ENCODE data around the gene NLRP4. TPM values are rescaled to one million over a fixed set of nuclear protein-coding genes. Genes with fewer than 3 reads are reported as not detected.

NLRP4 gene
- total RNA-seq, 3 donors from 2014 or later: not detected

DNA sequence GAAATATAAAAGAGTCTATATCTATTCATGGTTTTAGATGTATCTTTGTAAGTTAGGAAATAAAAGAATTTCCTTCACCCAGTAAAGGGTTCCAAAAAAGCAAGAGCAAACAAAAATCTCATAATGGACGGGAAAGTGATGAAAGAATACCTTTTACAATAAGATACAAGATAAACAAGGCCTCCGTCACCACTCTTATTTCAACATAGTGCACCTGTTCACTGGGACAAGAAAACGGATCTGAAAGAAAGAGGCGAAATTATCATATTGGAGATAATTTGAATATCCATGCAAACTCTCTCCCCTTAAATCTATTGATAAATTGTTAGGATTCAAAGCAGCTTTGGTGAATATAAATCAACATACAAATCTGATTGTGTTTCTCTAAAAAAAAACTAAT lies 3.7 kb upstream of the NLRP4 start:
- H3K4me1 ChIP-seq (ENCODE audit: low read depth): no peaks in the 10 kb centered on the region
- no peak overlapping the region for H3K4me3 ChIP-seq
- DNase-seq (no peak), ATAC-seq (no peak)
- intact Hi-C loops (cut with DNase I, micrococcal nuclease): no loop called here
- H3K36me3 ChIP-seq (ENCODE audit: low read depth): no peaks in the 10 kb centered on the region
- TF ChIP-seq, protein P1, sequence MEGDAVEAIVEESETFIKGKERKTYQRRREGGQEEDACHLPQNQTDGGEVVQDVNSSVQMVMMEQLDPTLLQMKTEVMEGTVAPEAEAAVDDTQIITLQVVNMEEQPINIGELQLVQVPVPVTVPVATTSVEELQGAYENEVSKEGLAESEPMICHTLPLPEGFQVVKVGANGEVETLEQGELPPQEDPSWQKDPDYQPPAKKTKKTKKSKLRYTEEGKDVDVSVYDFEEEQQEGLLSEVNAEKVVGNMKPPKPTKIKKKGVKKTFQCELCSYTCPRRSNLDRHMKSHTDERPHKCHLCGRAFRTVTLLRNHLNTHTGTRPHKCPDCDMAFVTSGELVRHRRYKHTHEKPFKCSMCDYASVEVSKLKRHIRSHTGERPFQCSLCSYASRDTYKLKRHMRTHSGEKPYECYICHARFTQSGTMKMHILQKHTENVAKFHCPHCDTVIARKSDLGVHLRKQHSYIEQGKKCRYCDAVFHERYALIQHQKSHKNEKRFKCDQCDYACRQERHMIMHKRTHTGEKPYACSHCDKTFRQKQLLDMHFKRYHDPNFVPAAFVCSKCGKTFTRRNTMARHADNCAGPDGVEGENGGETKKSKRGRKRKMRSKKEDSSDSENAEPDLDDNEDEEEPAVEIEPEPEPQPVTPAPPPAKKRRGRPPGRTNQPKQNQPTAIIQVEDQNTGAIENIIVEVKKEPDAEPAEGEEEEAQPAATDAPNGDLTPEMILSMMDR (IDR thresholded peaks at IDR 0.05): no peak
- no peaks in the 10 kb centered on the region for H3K9me3 ChIP-seq

DNA sequence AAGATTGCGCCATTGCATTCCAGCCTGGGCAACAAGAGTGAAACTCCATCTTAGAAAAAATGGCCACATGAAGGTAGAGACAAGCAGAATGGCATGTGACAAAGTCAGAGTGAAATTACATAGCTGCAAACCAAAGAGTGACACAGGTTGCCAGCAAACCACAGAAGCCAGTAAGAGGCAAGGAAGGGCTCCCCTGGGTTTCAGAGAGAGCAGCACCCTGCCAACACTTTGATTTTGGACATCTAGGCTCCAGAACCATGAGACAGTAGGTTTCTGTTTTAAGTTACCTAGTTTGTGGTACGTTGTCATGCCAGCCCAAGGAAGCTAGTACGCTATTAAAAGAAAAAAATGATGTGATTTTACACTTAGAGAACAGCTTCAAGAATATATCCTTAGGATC lies 1.9 kb downstream of the NLRP4 start:
- Histone ChIP-seq H3K4me1 (ENCODE audit: low read depth) (no peaks in the 10 kb centered on the region), H3K36me3 (ENCODE audit: low read depth) (no peaks in the 10 kb centered on the region), H3K9me3 (no peaks in the 10 kb centered on the region), H3K4me3 (no peak overlapping the region)
- intact Hi-C loops (cut with DNase I, micrococcal nuclease): no loop called here
- DNase-seq (no peak), ATAC-seq (no peak)
- TF ChIP-seq, protein P1 (IDR thresholded peaks at IDR 0.05): no peak

DNA sequence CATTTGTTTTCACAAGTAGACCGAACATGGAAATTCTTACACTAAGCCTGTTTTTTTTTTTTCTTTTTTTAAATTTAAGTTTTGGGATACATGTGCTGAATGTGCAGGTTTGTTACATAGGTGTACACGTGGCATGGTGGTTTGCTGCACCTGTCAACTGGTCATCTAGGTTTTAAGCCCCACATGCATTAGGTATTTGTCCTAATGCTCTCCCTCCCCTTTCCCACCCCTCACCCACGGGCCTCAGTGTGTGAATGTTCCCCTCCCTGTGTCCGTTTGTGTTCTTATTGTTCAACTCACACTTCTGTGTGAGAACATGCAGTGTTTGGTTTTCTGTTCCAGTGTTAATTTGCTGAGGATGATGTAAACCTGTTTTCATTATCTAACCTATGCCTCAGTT lies 2.6 kb downstream of the NLRP4 start:
- H3K4me1 ChIP-seq (ENCODE audit: low read depth): no peaks in the 10 kb centered on the region
- intact Hi-C loops (cut with DNase I, micrococcal nuclease): no loop called here
- TF ChIP-seq, protein P1 (IDR thresholded peaks at IDR 0.05): no peak
- ATAC-seq: no peak
- no peak overlapping the region for H3K4me3 ChIP-seq
- H3K36me3 ChIP-seq (ENCODE audit: low read depth): no peaks in the 10 kb centered on the region
- DNase-seq: no peak
- H3K9me3 ChIP-seq: no peaks in the 10 kb centered on the region

GRCh38 chr19:55855160-55855559 lies 18.8 kb downstream of the NLRP4 start:
- intact Hi-C loops (cut with DNase I, micrococcal nuclease): no loop called here
- no peak overlapping the region for H3K4me3 ChIP-seq
- ATAC-seq (no peak), DNase-seq (no peak)
- H3K4me1 ChIP-seq (ENCODE audit: low read depth): no peaks in the 10 kb centered on the region
- no peaks in the 10 kb centered on the region for H3K36me3 ChIP-seq (ENCODE audit: low read depth)
- no peaks in the 10 kb centered on the region for H3K9me3 ChIP-seq
- TF ChIP-seq, protein P1 (IDR thresholded peaks at IDR 0.05): no peak

DNA sequence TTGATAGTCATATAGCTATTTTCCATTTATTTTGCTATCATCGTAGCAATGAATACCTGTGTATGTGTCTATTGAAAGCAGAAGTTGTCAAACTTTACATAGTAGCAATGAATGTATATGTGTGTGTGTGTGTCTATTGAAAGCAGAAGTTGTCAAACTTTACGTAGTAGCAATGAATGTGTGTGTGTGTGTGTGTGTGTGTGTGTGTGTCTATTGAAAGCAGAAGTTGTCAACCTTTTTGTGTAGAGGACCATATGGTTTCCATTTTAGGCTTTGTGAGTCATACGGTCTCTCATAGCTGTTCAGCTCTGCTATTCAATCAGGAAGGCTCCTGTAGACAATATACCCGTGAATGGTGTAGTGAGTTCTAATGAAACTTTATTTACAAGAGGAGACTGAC lies 20.8 kb downstream of the NLRP4 start:
- no peak overlapping the region for H3K4me3 ChIP-seq
- ATAC-seq: no peak
- intact Hi-C loops (cut with DNase I, micrococcal nuclease): no loop called here
- H3K9me3 ChIP-seq: no peaks in the 10 kb centered on the region
- no peaks in the 10 kb centered on the region for H3K4me1 ChIP-seq (ENCODE audit: low read depth)
- no peaks in the 10 kb centered on the region for H3K36me3 ChIP-seq (ENCODE audit: low read depth)
- DNase-seq: no peak
- TF ChIP-seq, protein P1 (IDR thresholded peaks at IDR 0.05): no peak

- TF ChIP-seq, protein P1 (IDR thresholded peaks at IDR 0.05): no peak
- Histone ChIP-seq H3K4me1 (ENCODE audit: low read depth) (no peaks in the 10 kb centered on the region), H3K36me3 (ENCODE audit: low read depth) (no peaks in the 10 kb centered on the region), H3K9me3 (no peaks in the 10 kb centered on the region), H3K4me3 (no peak overlapping the region)
- intact Hi-C loops (cut with DNase I, micrococcal nuclease): no loop called here
- ATAC-seq: no peak
- DNase-seq: no peak
These were observed 21.6 kb downstream of the NLRP4 start for GRCh38 chr19:55857974-55858373.

Data from mucosa of descending colon (tissue), 3 donors.